T47D (cell line): ENCODE data around the gene SERPINB1.

Experiments
- DNase-seq, 2 experiments: peaks; one replicate each; pipeline versions ENCODE4 v3.0.0 to v3.0.0-alpha.2; 2011 to 2012; ENCODE audit warnings: low read depth in 1 of 2, low spot score in 1 of 2
- JUND ChIP-seq: IDR thresholded peaks from 2 replicates; pipeline ENCODE4 v1.6.1; 2012; ENCODE audit warnings: low read depth
- in situ Hi-C: cut with HindIII; loops from 2 replicates; pipeline ENCODE4 v1.10.0; 2016; ENCODE audit warnings: low sequenced_read_pairs, low pct_unique_long_range_greater_than_20kb

The SERPINB1 gene

DNA sequence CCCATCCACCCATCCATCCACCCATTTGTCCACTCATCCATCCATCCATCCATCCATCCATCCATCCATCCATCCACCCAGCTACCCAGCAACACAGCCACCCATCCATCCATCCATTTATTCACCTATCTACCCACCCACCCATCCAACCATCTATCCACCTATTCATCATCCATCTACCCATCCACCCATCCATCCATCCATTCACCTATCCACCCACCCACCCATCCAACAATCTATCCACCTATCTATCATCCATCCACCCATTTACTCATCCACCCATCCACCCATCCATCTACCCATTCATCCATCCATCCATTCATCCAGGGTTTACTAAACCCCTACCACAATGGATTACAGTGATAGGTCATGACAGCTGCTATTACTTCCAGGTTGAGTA, 7.4 kb downstream of the SERPINB1 start:
- in situ Hi-C loops: no loop called here
- TF ChIP-seq JUND: no peak
- DNase-seq: no peak

DNA sequence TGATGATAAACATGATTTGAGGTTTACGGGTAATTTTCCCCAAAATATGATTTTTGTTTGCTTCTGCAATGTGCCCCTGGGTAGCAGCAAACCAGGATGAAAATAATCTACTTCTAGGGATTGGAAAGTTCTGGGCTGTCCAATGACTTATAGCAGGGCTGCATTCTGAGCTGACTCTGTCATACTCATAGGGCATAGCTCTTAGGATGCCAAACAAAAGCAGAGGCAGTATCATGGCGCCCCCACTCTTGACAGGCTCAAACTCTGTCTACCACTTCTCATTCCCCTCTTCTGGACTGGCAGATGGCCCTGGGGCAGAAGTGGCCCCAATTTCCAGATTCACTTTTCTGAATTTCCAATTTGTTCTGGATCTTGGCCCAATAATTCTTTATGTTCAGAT, 10.3 kb downstream of the SERPINB1 start:
- TF ChIP-seq JUND: no peak
- no peak for DNase-seq
- in situ Hi-C loops: no loop called here

DNA sequence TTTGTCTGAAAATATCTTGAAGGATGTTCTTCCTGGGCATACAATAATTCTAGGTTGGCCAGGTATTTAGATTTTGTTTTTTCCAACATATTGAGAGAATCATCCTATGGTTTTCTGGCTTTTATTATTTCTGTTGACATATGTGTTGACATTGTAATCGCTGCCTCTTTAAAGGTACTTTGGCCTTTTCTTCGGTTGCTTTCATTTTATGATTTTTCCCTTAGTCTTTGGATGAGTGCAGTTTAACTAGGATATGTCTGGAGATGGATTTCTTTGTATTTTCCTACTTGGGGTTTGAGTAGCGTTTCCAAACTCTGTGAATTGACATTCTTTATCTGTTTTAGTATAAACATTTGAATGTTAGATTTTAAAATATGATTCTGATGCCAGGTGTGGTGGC, 11.5 kb downstream of the SERPINB1 start:
- no peak for TF ChIP-seq JUND
- in situ Hi-C loops: no loop called here
- no peak for DNase-seq

DNA sequence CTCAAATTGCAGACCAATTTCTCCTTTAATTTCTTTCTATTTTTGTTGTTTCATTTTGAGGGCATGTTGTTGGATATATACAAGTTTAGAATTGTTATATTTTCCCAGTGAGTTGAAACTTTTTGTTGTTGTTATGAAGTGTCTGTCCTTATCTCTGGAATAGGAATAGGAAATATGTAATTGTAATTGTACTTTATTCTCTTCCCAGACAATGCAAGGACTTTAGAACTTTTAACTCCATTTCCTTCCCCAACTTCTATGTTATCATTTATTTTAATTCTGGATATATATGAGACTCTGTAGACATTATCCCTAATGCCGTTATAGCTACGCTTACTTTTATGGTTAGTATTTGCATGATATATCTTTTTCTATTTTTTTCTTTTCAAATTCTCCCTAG, 12.4 kb downstream of the SERPINB1 start:
- in situ Hi-C loops: no loop called here
- DNase-seq: no peak
- no peak for TF ChIP-seq JUND

DNA sequence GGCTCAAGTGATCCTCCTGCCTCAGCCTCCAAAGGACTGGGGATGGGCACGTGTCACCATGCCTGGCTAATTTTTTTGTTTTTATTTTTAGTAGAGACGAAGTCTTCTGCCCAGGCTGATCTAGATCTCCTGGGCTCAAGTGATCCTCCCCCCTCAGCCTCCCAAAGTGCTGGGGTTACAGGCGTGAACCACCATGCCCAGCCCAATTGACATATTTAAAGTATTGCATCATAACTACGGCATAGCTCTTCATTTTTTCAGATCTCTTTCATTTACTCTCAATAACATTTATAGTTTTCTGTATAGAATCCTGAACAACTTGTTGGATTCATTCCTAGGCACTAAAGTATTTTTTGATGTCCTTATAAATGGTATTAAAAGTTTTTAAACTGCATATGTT, 13.0 kb downstream of the SERPINB1 start:
- DNase-seq: no peak
- no peak for TF ChIP-seq JUND
- in situ Hi-C loops: no loop called here

DNA sequence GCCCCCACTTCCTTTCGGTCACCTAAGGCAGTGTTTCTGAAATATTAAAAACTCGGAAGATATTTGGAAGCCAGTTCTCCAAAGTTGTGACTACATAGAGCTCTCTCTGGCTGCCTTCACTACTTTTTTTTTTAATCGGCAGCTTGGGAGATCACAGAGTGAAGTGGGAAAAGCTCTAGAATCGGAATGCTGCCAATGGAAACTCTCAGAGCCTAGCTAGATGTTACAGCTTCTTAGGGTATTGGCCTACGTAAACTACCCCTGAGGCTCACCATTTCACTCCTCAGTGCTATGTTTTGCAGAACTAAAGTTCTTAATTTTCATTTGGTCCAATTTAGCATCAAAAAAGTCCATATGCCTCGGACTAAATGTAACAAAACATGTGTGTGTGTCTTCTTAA, 14.5 kb downstream of the SERPINB1 start:
- TF ChIP-seq JUND: no peak
- no peak for DNase-seq
- in situ Hi-C loops: no loop called here

DNA sequence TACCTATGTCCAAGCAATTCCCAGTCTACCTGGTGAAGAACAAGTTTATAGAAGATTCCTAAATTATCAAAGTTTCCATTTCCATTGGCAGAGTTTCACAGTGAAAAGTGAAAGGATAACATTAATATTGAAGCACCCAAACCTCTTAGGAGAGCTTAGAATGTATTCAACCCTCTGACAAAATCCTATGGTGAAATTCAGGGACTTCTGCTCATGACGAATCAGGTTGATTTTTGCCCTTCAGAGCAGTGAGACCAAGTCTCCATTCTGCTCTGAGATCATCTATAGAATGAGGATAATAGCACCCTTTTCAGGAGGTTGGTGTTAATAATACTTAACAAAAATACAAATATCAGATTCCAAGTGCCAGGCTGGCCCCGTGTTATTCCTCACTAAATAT, 15.5 kb downstream of the SERPINB1 start:
- no peak for TF ChIP-seq JUND
- DNase-seq: no peak
- in situ Hi-C loops: no loop called here

DNA sequence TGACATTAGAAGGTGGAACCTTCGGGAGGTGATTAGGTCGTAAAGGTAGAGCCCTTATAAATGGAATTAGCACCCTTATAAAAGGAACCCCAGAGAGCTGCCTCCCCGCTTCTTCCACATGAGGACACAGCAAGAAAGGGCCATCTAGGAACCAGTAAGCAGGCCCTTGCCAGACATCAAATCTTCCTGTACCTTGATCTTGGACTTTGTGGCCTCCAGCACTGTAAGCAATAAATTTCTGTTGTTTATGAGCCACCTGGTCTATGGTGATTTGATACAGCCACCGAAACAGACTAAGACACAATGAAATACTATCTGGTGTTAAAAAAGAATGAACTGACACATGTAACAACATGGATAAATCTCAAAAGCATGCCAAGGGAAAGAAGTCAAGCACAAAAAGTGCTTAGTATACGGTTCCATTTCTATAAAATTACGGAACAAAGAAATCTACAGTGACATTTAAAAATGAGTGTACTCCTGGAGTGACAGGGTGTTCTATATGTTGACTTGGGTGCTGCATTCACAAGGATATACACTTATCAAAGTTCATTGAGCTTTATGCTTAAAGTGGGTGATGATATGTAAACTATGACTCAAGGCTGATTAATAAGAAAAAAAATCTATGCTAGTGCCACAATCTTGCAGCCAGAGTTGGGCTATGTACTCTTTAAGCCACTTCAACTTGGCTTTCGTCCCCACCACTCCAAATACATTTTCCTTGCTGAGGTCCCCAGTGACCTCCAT, 18.4 kb downstream of the SERPINB1 start:
- DNase-seq: no peak
- in situ Hi-C loops: no loop called here
- TF ChIP-seq JUND: no peak

DNA sequence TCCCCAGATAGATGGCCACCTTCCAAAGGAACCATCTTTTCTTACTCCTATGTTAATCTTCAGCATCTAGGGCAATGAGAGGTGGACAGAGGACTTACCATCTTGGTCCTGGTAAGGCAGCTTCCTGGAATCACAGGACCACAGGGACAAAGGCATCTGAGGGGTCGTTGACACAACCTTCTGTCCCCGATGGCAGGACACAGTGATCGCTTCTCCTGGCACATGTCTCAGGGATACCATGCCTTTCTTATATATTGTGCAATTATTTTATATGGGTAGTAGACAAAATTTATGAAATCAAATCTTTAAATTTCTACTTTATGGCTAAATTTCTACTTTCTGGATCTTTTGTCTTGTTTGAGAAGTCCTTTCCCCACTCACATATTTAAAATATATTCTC, 20.1 kb downstream of the SERPINB1 start:
- in situ Hi-C loops: no loop called here
- no peak for DNase-seq
- no peak for TF ChIP-seq JUND

DNA sequence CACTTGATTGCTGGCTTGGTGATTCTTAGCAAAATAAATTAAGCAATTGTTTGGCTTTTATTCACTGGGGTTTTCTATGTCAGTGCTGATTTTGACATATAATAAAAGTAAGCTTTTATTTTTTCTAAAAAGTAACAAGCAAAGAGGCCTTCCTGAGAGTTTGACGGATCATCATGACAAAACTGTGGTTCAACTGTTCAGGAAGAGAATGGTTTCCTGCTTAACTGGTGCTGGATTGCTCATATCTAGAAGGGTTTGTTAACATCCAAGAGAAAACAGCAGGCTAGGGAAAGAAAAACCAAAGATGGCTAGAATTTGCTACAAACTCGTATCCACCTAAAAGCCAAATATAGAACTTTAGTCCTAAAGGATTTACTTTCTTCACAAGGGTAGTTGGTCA, 21.2 kb downstream of the SERPINB1 start:
- no peak for TF ChIP-seq JUND
- in situ Hi-C loops: no loop called here
- DNase-seq: no peak

DNA sequence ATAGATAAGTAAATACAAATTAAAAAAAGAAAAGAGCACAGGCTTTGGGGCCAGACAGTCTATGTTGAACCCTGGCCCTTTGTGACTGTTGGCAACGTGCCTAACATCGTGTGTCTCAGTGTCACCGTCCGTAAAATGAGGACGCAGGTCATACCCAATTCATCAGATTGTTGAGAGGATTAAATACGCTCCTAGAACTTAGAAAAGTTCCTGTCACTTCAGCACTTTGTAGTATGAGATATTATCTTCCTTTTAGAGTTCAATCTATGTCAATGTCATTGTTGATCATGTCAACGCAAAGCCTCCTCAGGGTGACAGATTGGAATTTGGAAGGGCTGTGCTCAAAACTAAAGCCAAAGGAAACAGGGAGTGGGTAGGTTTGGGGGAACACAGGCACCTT, 21.7 kb downstream of the SERPINB1 start:
- in situ Hi-C loops: no loop called here
- TF ChIP-seq JUND: no peak
- no peak for DNase-seq

DNA sequence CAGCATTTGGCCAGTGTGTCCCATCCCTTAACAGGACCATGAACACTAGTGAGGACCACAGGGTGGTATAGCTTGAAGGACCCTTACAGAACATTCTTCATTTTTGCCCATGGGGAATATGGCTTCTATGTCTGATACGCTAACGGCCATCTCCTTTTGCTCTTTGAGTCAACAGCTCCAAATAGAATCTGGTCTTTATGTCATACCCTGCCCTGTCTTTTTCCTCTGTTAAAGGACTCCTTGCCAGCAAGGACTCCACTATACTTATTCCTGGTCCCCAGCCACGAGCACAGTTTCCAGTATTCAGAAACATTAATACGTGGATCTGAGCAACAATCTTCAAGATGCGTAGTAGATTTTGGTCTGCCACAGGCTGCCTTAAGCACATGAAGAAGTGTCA, 22.5 kb downstream of the SERPINB1 start:
- in situ Hi-C loops: no loop called here
- TF ChIP-seq JUND: no peak
- DNase-seq: no peak

DNA sequence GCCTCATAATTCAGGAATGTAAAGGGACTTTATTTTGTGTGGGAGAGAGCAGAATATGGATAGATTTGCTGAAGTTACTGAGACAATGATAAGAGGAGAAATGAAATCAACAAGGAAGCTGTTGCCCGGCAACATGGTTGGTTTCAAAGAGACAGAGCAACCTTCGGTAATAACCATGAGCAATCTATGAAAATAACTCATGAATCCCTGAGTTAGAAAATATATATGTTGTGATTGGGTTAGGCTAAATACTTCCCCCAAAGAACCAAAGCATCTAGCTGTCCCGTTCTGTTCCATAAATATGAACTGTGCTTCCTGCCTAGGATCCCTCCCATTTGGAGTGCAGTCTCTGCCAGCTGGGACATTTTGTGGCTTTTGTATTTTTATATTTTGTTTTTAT, 23.1 kb downstream of the SERPINB1 start:
- in situ Hi-C loops: no loop called here
- no peak for DNase-seq
- TF ChIP-seq JUND: no peak

DNA sequence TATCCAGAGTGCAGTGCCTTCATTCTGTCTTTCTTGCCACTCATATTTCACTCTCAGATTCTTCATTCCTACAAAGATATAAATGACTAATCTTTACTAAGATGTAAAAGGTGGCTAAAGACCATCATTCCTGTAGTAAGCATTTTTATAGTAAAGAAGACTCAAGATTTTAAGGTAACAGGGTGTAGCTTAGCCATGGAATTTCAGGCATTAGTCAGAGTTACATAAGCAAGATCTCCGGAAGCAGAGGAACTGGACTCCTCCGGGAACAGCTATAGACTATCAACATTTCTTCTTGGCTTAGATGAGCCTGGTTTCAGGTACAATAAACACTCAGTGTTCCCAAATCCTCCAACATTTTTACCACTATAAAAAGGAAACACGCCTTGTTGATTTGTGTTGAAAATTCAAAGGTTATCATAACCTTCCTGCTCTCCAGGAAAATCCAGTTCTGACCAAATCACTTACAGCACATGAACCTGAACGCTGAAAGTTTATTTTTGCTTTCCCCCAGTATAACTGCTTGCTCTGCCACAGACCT, 23.7 kb downstream of the SERPINB1 start:
- TF ChIP-seq JUND: no peak

More for the DNA sequence above, 23.7 kb downstream of the SERPINB1 start:
- no peak for DNase-seq
- in situ Hi-C loops: no loop called here
